Stimulated activated naive CD4-positive, alpha-beta T cell (primary cell): Measurements from ENCODE around the gene RORB.

Experiments
- DNase-seq, 6 experiments: peaks; one replicate each; lab custom pipeline; 2025; lab: John Stamatoyannopoulos, UW

The RORB gene

DNA sequence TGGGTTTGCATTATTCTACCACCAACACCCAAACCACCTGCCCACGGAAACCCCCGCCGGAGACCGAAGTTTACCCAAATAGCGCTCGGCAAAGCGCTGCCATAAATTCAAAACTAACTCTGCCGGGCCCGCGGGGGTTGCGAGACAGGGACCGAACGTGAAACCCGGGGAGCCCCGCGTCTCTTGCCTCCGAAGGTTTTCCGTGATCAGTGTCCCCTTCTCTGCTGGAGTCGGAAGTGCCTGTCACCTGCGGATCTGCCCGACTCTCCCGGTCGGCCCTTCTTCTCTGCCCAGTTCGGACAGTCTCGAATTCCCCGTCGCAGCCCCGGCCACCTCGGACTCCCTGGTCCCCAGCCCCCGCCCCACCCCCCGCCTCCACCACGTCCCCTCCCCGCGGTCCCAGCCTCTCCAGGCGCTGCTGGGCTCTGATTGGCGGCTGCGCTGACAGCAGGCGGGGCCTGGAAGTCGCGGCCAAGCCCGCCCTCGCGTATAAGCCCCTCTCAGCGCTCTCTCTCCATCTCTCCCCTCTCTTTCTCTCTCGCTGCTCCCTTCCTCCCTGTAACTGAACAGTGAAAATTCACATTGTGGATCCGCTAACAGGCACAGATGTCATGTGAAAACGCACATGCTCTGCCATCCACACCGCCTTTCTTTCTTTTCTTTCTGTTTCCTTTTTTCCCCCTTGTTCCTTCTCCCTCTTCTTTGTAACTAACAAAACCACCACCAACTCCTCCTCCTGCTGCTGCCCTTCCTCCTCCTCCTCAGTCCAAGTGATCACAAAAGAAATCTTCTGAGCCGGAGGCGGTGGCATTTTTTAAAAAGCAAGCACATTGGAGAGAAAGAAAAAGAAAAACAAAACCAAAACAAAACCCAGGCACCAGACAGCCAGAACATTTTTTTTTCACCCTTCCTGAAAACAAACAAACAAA is at the start of gene RORB:
Gene RORB, plus strand, starts transcription at position 517 of the 929 bp plus-strand sequence. CDS start 642 bp downstream, outside the sequence.
- peak in 3 of 6 experiments; percentile 1 to 13 (median 4) for DNase-seq

GRCh38 chr9:74447451-74448193 is 49.5 kb upstream of the RORB start:
- no peak for DNase-seq

GRCh38 chr9:74449060-74449459 is 48.1 kb upstream of the RORB start:
- no peak for DNase-seq

- no peak for DNase-seq
Observed at GRCh38 chr9:74458832-74459231, 38.3 kb upstream of the RORB start.

DNA sequence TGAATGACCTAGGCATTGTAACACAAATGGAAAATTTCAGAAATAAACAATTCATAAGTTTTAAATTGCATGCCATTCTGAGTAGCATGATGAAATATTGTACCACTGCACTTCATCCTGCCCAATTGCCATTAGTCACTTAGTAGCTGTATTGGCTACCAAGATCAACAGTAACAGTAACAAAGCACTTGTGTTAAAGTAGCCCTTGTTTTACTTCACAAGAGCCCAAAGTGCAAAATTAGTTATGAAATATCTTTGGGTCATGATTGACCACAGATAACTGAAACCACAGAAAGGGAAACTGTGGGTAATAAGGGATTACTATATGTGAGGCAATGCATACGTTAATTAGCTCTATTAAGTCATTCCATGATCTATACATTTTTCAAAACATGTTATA is 33.3 kb upstream of the RORB start:
- no peak for DNase-seq

DNA sequence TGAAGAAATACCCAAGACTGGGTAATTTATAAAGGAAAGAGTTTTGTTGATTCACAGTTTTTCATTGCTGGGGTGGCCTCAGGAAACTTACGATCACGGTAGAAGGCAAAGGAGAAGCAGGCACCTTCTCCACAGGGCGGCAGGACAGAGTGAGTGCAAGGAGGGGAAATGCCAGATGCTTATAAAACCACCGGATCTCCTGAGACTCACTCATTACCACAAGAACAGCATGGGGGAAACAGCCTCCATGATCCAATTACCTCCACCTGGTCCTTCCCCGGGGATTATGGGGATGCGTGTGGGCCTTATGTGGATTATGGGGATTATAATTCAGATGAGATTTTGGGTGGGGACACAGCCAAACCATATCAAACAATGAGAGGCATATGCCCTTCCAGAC is 18.5 kb upstream of the RORB start:
- DNase-seq, result no peak

- DNase-seq, result no peak
Observed at GRCh38 chr9:74479711-74480110, 17.4 kb upstream of the RORB start.

DNA sequence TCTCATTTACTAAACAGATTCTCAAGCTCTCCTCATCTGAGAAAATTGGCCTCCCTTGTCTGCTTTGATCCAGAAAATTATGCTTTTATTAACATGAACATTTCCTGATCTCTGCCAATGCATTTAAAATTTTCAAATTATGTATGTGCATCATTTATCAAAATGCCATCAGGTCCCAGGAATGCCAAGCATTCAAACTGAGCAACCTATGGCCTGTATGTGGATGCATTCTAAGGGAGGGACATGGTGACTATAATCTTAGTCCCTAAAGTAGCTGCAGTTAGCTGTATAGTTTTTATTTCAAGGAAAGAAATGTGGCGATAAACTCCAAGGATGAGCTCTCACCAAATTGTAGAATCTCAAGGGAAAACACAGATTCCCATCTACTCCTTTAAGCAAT is 9.7 kb upstream of the RORB start:
- DNase-seq, result no peak

DNA sequence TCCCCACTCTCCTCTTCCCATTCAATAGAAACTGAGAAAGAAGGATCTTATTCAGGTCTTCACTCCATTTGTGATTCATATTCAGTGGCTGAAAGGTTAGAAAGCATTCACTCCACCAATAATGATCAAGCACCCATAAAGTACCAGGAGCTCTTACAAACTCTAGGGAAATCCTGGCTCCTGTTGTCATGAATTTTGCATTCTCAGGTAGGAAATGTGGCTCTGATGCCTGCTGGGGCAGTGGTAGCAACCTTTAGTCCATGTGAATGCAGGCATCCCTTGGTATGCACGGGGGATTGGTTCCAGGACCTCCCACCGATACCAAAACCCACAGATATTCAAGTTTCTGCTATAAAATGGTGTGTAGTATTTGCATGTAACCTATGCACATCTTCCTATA is 3.6 kb upstream of the RORB start:
- DNase-seq, result no peak

DNA sequence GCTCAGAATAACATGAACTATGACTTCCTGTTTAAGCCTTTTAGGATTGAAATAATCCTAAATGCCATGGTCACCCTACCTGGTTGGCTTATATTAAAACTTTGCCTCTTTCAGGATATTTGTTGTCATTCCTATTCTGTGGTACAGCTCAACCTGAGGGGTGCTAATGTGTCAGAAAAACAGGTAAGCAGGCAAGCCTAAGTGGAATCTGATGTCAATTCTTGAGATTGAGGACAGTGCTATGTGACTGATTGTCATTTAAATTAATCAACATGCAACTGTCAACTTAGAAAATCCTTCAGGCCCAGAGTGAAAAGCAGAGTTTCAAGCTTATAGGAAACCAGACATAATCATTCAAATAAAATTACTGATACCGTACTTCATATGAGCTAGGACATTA is 2.6 kb upstream of the RORB start:
- DNase-seq, result no peak

DNA sequence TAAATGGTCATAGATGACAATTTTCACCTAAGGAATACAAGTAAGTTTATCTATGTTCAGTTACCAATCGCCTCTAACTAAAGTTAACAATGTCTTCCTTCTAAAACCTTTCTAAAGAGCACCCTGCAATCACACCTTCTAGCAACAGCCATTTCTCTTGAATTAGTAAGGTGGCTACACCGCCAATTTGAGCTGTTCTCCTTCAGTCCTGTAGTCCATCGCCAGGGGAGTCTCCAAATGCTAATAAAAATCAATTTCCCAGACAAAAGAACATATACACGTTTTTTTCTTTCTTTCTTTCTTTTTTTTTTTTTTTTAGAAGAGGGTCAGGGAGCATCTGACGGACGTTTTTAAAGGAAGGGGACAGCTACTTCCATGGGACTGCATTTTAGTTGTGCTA is 729 bp upstream of the RORB start:
- no peak for DNase-seq

GRCh38 chr9:74497748-74498620 is 849 bp downstream of the RORB start:
- no peak for DNase-seq

- DNase-seq, result no peak
Observed at GRCh38 chr9:74498621-74499095, 1.5 kb downstream of the RORB start.

- no peak for DNase-seq
Observed at GRCh38 chr9:74499111-74499601, 2.0 kb downstream of the RORB start.

GRCh38 chr9:74499770-74500583 is 2.8 kb downstream of the RORB start:
- no peak for DNase-seq

- no peak for DNase-seq
Observed at GRCh38 chr9:74500584-74500924, 3.4 kb downstream of the RORB start.

- DNase-seq, result no peak
Observed at GRCh38 chr9:74501570-74501969, 4.4 kb downstream of the RORB start.

GRCh38 chr9:74503219-74503618 is 6.1 kb downstream of the RORB start:
- no peak for DNase-seq

GRCh38 chr9:74503666-74504065 is 6.5 kb downstream of the RORB start:
- no peak for DNase-seq

DNA sequence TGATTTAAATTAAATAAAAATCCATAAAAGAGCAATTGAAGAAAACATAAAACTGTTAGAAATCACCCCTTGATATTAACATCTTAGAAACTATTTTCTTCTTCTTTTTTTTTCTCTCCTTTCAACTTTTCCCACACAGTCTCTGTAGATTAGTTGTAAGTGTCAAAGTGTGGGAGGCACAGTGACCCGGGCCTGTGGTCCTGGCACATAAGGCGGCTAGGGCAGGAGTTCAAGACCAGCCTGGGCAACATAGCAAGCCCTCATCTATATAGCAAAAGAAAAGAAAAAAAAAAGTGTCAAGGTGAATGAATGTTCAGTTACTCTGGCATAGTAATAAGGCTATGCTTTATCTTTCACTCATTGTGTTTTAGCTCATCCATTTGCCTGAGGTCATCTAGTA is 14.2 kb downstream of the RORB start:
- no peak for DNase-seq

- no peak for DNase-seq
Observed at GRCh38 chr9:74512416-74512815, 15.3 kb downstream of the RORB start.
